HG03064 (cell line): Measurements from ENCODE around the gene CBFB.

Experiments
- ATAC-seq: cut with Tn5 transposase; IDR thresholded peaks from one replicate; pipeline ENCODE4 v1.9.1; 2021; ENCODE audit warnings: low read depth; ENCODE audit not compliant: unreplicated experiment

The CBFB gene

GRCh38 chr16:67089101-67089500, 60.2 kb downstream of the CBFB start:
- ATAC-seq: no peak

GRCh38 chr16:67091906-67092566, 63.1 kb downstream of the CBFB start:
- no peak for ATAC-seq

GRCh38 chr16:67093098-67093726, 64.3 kb downstream of the CBFB start:
- ATAC-seq: no peak

GRCh38 chr16:67098599-67098998, 69.7 kb downstream of the CBFB start:
- no peak for ATAC-seq

GRCh38 chr16:67100569-67101310, 71.8 kb downstream of the CBFB start:
- ATAC-seq: no peak

- ATAC-seq: no peak
Measured at GRCh38 chr16:67101311-67102082, 72.5 kb downstream of the CBFB start.

- no peak for ATAC-seq
Measured at GRCh38 chr16:67104061-67104460, 75.1 kb downstream of the CBFB start.

- no peak for ATAC-seq
Measured at GRCh38 chr16:67104845-67105244, 75.9 kb downstream of the CBFB start.

- ATAC-seq: no peak
Measured at GRCh38 chr16:67105246-67105645, 76.3 kb downstream of the CBFB start.

GRCh38 chr16:67105881-67106280, 76.9 kb downstream of the CBFB start:
- ATAC-seq: no peak

- no peak for ATAC-seq
Measured at GRCh38 chr16:67108489-67108888, 79.5 kb downstream of the CBFB start.

GRCh38 chr16:67108931-67109406, 80.0 kb downstream of the CBFB start:
- ATAC-seq: no peak

- ATAC-seq: peak; percentile 77
Measured at GRCh38 chr16:67109407-67110135, 80.6 kb downstream of the CBFB start, which contains the start of gene PHAF1. Gene PHAF1, plus strand, starts transcription at chr16:67109941. Its CDS starts 235 bp downstream, at chr16:67110176.

- no peak for ATAC-seq
Measured at GRCh38 chr16:67111951-67112444, 83.0 kb downstream of the CBFB start.

- no peak for ATAC-seq
Measured at GRCh38 chr16:67112591-67113399, 83.8 kb downstream of the CBFB start.

GRCh38 chr16:67114793-67115192, 85.8 kb downstream of the CBFB start:
- no peak for ATAC-seq

GRCh38 chr16:67115639-67116038, 86.7 kb downstream of the CBFB start:
- no peak for ATAC-seq

GRCh38 chr16:67116388-67117311, 87.7 kb downstream of the CBFB start:
- no peak for ATAC-seq
